COLO829 (cell line): Measurements from ENCODE around the gene CDC45.

Source experiments
- DNase-seq: peaks from one replicate; pipeline ENCODE4 v3.0.0; 2012; ENCODE audit warnings: low spot score

Gene CDC45

DNA sequence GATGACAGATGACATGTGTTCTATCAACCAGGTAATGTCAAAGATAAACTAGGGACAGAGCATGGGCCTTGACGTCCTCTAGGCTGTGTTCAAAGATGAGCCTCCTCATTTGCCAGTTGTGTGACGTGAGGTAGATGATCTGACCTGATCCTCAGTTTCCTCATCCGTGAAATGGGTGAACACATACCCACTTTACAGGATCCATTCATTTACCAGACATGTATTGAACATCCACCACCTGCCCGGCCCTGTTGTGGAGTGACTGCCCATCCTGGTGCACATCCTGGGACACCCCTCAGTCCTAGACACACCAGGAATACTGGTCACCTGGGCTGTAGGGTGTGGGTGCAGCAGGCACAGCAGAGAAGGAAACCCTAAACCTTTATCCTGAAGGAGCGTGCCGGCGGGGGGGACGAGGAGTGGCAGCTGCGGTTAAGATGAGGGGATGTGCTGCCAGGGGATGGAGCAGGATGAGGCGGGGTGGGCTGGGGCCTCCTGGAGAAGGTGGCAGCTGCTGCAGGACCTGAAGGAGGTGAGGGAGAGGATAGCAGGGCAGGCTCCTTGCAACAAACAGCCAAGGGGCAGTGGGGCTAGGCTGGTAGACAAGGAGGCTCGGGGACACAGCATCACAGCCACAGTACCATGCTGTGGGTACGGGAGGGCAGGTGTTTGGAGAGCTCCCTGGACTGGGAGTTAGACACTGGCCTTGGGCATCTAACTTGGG is 36.1 kb downstream of the CDC45 start:
- DNase-seq: no peak

DNA sequence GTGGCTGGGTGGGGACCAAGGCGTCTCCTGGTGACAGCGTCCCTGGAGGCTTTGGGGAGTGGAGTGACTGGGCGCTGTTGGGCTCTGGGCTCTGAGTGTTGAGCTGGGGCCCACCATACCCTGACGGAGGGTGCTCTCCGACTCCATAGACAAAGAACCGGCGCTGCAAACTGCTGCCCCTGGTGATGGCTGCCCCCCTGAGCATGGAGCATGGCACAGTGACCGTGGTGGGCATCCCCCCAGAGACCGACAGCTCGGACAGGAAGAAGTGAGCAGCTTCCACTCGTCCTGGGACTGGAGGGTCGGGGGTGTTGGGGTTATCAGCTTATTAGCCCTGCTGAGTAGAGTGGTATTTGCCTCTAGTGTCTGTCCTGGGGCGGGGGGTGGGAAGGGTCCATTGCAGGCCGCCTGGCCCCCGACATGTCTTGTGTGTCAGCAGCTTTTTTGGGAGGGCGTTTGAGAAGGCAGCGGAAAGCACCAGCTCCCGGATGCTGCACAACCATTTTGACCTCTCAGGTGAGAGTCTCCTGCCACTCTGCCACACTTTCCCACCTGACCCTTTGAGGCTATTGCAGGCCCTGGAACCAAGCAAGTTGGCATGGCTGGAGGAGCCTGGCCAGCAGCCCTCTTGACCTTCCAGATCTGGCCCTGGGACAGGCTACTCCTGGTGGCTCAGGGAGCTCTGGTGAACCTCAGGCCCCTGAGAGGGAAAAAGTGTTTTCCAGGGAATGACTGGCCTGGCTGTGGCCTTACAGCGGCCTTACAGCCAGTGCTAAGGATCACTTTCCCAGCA is 36.9 kb downstream of the CDC45 start:
- no peak for DNase-seq

DNA sequence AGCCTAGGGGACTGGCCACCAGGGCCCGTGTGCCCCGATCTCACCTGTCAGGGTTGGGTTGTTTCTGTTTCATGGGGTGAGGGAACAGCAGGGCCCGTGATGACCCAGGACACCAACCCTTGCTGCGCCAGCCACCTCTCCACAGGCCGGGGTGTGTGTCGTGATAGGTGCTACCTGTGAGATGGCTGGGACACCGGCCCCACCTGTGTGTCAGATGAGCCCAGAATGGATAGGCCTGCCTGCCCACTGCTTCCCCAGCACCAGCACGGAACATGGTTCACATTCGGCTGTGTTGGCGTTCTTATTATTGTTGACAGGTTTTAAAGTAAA is 37.4 kb downstream of the CDC45 start:
- no peak for DNase-seq

DNA sequence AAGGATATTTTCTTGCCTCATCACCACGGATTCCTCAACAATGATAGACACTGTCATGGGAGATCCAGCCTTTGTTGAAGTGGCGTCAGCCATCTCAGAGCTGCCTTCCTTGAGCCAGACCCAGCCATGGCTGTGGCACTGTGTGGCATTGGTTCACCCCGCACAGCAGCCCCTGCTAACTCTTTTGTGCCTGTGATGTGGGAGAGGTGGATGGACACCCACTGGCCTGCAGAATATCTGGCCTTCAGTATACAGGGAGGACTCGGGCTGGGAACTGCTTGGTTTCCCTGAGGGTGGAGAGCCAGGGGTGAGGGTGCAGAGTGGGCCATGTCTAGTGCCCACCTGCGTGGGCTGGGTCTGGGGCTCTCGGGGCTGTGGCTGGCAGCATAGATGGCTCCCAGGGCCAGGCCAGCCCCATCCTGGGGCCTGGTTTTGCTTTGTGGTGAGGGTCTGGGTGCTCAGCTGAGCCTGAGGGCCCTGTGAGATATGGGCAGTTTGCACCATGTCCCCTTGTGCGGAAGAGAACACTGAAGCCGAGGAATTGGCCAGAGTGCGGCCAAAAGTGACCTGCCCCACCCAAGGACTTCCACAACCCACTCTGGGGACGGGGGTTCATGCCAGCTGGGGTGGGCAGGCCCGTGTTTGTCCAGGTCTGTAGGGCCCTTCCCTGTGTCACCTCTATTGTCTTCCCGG is 38.3 kb downstream of the CDC45 start:
- no peak for DNase-seq

DNA sequence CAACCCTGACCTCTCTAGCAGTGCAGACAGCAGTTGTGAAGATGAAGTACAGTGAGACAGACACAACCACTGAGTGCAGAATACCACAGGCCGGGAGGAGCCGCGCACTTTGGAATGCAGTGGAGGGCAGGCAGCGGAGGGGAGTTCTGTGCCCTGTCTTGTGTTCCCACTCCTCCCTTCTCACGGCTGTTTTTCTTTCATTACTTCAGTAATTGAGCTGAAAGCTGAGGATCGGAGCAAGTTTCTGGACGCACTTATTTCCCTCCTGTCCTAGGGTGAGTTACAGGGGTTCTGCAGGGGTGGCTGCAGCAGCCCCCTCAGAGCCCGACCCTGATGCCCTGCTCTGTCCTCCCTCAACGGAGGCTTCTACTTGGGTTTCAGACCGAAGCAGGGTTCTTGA is 38.9 kb downstream of the CDC45 start:
- DNase-seq: no peak

DNA sequence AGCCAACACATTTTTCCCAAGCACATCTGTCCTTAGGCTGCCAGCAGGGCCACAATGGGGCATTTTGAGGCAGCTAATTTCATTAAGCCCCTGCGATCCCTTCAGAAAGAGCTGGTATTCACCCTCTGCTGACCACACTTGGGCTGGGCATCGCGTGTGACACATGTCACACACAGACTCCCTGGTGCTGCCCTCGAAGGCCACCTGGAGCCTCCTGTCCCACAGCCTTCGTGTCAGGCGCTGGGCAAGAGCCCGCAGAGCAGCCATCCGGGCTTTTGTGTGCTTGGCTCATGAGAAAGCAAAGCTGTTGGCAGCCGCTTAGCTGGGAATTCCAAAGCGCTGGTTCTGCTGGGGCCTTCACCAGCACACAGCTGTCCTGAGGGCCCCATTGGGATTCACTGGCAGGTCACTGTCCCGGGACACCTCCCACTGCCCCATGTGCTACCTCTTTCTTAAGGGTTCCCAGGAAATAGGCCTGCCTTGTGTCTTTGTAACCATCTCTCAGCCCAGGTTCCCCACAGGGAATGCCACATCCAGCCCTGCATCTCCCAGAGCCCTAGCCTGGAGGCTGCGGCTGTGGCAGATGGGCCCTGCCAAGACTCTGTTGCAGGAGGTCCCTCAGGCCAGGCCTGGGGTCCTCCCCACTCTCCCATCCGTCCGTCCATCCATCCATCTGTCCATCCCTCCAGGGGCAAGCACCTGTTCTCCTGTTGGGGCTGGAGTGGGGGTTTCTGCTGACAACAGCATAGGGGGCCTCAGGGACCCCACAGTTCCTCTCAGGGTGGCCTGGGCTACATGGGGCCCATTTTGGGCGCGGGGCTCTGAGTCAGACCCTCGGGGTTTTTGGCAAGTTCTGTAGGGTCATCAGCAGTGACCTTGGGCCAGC is 39.6 kb downstream of the CDC45 start:
- no peak for DNase-seq

DNA sequence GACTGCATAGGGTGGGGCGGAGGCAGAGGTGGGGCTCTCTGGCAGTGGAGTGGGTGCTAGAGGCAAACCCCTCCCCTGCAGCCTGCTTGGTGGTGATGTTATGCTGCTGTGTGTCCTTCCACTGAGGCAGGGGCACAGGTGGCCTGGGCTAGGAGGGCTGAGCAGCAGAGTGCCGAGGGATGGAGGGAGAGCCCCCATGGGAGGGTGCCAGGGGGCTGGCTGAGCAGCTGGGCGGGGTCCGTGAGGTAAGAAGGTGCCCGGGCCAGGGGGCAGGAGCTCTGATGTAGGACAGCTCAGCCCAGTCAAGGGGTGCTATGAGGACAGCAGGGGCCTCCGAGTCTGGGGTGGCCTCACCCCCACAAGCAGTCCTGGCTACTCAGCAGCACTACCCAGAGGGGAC is 40.3 kb downstream of the CDC45 start:
- no peak for DNase-seq

DNA sequence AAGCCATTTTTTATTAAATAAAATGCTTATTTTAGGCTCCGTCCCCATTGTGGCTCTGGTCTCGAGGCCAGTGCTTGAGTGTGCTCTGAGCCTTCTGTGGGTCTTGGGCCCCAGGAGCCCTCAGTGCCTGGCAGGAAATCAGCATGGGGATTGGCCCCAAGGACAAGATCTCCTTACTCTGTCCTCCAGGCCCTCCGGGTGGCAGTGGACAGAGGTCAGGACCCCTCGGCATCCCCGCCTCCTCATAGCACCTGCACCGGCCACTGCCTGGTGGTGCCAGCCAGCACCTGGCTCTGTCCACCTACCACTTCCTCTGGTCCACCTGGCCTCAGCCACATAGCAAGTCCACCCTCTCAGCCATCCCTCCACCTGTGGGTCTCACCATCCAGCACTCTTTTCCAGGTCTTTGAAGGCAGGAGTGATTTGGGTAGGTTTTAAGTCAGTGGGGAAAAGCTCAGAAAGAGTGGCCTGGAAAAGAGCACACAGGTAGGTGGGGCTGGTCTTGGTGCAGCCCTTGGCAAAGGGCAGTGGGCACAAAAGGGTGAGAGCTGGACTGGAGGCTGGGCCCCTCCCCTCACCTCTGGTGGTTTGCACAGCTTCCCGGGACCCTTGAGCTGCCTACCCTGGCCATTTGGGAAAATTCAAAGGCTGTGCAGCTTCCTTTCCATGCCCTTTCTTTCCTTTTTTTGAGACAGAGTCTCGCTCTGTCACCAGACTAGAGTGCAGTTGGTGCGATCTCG is 41.0 kb downstream of the CDC45 start:
- DNase-seq: no peak

DNA sequence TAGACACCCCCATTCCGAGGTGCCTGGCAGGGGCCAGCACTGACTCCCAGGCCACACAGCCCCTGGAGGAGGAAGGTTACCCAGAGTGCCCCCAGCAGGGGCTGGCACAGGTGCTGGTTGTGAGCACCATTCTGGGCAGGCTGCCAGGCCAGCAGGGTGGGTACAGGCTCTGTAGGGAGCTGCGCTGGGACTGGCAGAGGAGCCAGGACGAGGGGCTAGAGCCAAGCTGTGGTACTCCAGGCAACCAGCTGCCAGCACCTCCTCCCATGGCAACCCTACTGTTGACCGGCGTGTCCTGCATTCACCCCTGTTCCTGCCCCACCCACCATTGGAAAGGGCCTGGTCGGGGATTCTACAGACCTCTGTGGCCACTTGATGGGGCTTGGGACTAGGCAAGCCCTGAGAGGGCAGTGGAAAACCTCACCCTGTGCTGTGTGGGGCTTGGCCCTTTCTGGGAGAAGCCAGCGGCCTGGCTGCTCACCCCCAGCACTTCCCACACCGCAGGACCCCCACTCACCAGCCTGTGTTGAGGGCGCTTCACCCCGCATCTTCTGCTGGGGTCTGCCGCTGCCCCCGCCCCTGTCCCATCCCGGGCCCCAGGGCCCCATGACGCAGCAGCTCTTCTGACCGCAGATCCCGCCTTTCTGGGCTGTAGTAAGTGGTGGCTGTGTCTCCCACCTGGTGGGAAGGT is 42.6 kb downstream of the CDC45 start:
- DNase-seq: no peak

DNA sequence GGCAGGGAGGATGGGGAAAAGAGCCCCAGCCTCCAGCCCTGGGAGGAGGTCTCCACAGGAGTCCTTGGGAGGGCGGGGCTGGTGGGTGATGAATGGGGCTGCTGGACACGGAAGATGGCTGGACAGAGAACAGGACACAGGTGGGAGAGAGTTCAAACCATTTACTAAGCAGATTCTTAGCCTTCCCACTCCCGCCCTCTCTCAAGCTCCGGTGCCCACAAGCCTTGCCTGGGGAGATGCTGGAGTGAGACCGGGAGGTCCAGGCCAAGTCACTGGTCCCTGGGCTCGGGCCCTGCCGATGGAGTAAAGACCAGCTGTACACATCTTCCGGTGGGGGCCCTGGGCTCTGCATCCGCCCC is 43.1 kb downstream of the CDC45 start:
- DNase-seq: no peak

DNA sequence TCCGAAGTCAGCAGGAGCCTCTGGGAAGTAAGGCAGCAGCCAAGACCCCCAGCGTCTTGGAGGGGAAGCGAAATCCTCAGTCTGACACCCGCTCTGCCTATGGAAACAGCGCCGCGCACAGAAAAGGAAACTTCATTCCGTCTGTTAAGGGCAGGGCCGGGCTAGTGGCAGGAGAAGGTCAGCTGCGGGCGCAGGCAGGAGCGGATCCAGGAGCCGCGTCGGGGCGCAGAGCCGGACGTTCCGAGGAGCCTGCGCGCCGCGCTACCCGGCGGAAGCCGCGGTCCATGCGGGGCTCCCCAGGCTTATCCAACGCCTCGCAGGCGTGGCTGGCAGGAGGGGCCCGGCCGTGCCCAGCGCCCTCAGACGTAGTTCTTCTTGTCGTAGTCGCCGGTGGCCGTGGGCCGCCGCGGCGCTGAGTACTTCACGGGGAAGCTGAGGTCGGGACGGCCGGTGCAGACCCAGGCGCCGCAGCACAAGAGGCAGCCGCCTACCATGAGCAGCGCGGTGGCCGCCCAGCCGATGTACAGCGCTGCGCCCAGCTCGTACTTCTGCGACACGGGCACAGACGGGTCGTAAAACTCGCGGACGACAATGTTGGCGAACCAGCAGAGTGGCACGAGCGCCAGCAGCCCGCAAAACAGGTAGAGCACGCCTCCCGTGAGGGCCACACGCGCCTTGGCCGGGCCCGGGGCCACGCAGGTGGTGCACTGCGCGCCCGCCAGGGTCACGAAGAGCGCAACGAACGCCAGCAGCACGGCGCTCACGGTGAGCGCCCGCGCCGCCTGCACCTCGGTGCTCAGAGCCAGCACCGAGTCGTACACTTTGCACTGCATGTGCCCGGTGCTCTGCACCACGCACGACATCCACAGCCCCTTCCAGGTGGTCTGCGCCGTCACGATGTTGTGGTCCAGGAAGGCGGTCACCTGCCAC is 43.8 kb downstream of the CDC45 start:
- no peak for DNase-seq

DNA sequence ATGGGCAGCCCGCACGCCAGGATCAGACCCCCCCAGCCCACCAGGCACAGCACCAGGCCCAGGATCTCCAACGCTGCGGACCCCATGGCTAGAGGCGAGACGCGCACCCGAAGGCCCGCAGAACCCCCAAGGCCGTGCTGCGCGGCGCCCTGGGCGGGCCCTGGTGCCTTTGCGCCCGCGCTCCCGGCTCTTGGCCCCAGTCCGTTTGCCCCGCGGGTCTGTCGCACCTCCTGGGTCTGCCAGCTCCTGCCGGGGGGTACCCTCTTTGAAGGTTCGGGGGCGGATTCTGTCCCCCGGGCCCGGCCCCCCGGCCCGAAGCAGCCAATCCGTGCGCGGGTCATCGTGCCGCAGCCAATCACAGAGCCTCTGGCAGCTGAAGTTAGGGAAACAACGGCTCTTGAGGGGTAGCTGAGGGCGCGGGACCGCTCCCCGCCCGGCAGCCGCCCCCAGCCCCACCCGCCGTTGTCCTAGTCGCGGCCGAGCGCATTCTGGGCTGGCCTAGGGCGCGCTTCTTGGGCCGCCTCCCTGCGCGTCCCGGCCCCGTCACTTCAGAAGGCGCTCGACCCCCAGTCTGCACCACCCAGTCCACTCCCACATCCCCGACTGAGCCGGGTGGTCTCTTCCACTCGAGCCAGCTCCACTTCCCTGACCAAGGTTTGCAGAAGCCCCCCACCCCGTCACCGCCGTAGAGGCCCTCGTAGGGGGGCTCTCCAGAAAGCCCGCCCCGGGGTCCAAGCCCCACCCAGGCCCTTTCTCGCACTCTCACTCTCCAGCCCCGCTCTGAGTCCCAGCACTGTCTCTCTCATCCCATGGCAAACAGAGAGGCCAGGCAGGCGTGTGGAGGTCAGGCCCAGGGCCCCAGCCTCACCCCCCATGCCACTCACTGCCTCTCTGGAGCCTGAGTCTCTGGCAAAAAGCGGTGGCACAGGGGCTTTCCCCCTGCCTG is 44.7 kb downstream of the CDC45 start, which contains the start of gene CLDN5:
Gene CLDN5 (minus strand): TSS at position 241 of the 946 bp plus-strand sequence. CDS start 155 bp downstream, at position 86.
- no peak for DNase-seq

DNA sequence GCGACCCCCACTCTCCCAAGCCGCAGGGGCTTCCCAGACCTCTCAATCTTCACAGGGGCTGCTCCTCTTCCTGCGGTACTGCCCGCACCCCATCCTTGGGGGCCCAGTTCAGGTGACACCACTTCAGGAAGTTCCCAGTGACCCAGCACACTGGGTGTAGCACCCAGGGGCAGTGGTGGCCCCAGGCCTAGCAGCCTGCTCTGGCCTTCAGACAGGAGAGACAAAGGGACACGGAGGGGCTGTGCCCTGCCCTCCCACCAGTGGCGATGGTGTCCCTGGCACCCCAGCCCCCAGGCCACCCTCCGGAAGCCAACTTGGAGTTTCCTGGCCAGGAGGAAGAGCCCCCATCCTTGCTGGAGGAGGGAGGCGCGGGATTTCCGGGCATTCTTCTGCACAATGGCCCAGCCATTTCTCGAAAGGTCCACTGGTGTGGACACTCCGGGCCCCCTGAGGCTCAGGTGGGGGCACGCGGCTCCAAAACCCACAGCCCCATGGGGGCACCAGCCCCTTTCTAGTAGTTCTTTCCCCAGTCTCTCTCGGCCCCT is 45.5 kb downstream of the CDC45 start:
- DNase-seq: no peak

DNA sequence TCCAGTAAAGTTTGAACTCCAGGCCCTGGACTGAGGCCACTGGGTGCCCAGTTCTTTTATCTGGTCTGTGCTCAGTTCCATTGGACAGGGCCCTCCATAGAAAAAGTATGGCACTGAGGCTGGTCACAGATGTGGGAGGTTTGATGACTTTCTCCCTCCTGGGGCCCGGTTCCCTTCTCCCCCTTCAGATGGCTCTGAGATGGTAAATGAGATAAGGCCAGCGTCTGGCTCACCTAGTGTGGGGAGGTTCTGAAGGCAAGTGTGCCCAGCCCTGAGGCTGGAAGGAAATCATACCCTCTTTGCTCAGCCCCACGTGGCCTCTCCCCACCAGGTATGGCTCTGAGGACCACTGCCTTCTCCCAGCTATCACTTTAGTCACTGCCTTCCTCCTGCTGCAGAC is 45.9 kb downstream of the CDC45 start:
- DNase-seq: no peak

DNA sequence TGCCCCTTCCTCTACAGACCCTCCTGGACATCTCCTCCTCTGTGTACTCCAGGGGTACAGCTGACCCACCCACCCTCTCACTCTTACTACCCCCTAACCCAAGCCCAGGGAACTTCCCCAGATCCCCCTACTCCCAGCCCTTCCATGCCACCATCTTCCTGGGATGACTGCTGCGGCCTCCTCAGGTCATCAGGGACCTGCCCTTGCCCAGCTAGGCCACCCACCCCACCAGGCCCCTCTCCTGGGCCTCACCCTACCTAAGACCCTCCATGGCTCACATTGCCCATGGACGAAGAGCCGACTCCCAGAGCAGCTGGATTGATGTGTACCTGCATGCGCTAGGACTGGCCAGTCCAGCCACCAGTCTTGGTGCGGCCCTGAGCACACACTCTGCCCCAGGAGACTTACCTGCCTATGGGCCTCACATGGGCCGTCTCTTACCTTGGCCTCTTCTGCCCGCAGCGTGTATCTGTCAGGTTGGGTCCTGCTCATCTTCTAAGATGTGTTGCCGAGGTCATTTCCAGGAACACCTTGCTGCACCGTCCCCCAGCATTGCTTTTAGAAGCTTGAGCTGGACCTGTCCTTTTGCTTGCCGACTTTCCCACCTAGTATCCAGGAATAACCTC is 46.5 kb downstream of the CDC45 start:
- no peak for DNase-seq

DNA sequence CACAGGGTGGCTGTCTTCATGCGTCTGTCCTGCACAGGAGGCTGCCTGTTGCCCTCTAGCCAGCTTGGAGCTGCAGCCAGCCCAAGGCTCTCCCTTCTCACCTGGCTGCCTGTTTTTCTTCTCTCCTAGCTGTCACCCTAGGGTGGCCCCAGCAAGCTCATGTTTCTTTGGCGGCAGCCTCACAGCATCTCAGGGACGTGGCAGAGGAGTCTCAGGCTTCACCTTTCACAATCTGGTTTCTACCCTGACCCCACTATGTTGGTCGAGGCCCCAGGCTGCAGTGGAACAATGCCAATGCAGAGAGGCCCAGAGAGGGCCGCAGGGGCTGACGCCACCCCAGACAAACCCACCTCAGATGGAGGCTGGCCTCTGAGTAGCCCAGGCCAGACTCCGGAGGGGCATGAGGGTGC is 47.0 kb downstream of the CDC45 start:
- DNase-seq: no peak

DNA sequence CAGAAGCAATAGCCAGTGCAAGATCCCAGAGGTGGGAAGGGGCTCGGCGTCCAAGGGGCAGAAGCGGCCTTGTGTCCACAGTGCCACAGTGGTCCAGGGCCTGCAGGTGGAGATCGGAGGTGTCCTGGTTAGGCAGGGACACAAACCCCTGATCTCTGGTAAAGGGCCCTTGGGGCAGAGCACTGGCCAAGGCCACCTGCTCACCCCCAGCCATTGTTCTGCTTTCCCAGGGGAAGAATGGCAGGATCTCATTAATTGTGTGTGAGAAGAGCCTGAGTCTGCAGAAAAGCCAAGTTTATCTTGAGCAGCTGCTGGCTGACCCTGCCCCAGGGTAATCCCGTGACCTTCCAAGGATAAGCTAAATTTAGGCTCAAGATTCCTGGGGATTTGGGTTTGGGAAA is 47.6 kb downstream of the CDC45 start:
- no peak for DNase-seq
